ENCODE measurements around the gene CTRB1.

DNA sequence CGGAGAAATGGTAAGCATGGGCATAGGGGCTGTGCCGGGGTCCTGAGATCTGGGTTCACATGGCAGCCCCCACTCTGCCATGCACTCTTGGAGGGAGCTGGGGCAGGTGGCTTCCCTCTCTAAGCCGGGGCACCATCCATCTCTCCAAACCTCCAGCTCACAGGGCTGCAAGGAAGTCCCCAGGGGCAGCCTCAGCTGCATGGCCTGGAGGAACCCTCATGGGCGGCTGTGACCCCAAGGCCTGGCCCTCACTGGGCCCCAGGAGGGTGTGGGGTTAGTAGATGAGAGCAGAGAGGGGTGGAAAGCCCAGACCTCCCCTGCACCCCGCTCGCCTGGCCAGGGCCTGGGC, 14.4 kb upstream of the CTRB1 start:
- TF ChIP-seq EZH2 (IDR thresholded peaks at IDR 0.05; ENCODE audit: insufficient read depth, poor library complexity, severe bottlenecking), result no peak
- no peak for TF ChIP-seq EZH2phosphoT487 (IDR thresholded peaks at IDR 0.05; ENCODE audit: insufficient read depth, low read depth)

Data from GM23248 (cell line).